ENCODE measurements around the gene LCN12. TPM values are rescaled to one million over a fixed set of nuclear protein-coding genes. Genes with fewer than 3 reads are reported as not detected.

LCN12 gene
- polyA plus RNA-seq, 1 of the 3 experiments (the other 2 are of a cell fraction), result 0.87 TPM

DNA sequence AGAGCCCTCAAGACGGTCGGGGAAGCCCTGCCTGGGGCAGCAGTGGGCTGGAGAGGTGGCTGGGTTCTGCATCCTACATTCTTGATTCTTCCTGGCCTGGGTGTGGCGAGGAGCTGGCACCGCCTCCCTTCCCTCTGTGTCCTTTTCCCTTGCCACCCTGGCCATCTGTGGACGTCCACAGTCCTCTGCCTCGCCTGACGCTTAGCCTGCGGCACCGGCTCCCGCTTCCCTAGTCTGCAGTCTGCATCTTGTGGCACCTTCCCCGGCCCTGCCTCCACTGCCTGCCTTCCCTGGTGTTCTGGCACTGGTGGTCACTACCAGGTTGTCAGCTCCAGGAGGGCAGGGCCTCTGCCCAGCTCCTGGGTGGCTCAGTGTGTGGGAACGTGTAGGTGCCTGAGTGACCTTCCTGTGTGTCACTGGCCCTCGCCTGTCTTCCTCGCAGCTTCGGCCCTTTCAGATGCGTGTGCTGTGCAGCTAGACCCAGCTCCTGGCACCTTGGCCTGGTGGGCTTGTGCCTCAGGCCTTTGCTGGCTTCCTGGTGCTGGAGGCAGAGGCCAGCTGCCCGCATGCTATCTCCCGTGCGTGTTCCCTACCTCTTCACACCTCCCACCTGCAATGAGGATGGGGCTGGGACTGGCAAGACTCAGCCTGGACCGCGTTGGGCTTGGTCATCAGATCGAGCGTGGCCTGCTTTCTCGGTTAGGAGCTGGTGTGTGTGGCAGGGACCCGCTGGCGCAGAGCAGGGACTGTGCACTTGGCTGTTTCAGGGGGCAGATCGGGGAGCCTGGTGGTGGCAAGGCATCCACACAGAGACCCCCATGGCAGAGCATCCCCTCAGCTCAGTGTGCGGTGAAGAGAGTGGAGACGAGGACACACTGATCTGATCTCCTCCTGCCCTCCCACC is 44.8 kb upstream of the LCN12 start:
- Histone ChIP-seq H3K27ac (ENCODE audit: low read depth in 2 of 2, low read length in 1 of 2) (no peak overlapping the region), H3K4me1 (ENCODE audit: control insufficient read depth in 1 of 2, insufficient read depth in 2 of 2, low read depth in 1 of 2, low read length in 1 of 2) (peaks cover under 1 to 5% of the 10 kb centered on the region in 2 experiments; a peak in 3 of 4 replicates), H3K9me3 (no peaks in the 10 kb centered on the region), H3K4me2 (no peak overlapping the region), H3F3A (replicated peaks; ENCODE audit: insufficient read depth) (peaks cover 9% of the 10 kb centered on the region), H3K9ac (no peak overlapping the region), H4K20me1 (ENCODE audit: insufficient read depth) (no peaks in the 10 kb centered on the region), H3K9me2 (no peaks in the 10 kb centered on the region), H3K36me3 (replicated peaks in 1 of 2; ENCODE audit: control insufficient read depth in 1 of 2, insufficient read depth in 2 of 2, low read length in 1 of 2) (peaks cover 7 to 12% of the 10 kb centered on the region in 2 experiments), H2AFZ (ENCODE audit: low read depth) (no peak overlapping the region), H3K27me3 (ENCODE audit: insufficient read depth) (no peaks in the 10 kb centered on the region), H3K4me3 (ENCODE audit: low read depth in 2 of 2, low read length in 1 of 2) (no peak overlapping the region), H3K79me2 (ENCODE audit: insufficient read depth) (peaks cover 3% of the 10 kb centered on the region; the same call in 1 of the 2 replicates)
- 98% methylated on average over 17 of the region's 29 CpGs for WGBS (ENCODE audit: low lambda C conversion rate)
- no peak for DNase-seq
- CTCF ChIA-PET, result interaction anchor here (1.0 to 1.2 kb wide), 4 partner anchors 9 to 306 kb away, joined by 3 to 5 read pairs (median 3); no protein-coding TSS in a partner anchor
- POLR2A ChIA-PET, result no interaction called here
- TF ChIP-seq CHD2 (IDR thresholded peaks at IDR 0.05; ENCODE audit: low read length, partially characterized antibody), result no peak
- TF ChIP-seq, protein P1, sequence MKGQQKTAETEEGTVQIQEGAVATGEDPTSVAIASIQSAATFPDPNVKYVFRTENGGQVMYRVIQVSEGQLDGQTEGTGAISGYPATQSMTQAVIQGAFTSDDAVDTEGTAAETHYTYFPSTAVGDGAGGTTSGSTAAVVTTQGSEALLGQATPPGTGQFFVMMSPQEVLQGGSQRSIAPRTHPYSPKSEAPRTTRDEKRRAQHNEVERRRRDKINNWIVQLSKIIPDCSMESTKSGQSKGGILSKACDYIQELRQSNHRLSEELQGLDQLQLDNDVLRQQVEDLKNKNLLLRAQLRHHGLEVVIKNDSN (IDR thresholded peaks at IDR 0.05; ENCODE audit: borderline replicate concordance, low read depth), result no peak
- TF ChIP-seq TCF12 (IDR thresholded peaks at IDR 0.05), result no peak
- TF ChIP-seq SIN3A (IDR thresholded peaks at IDR 0.05; ENCODE audit: borderline replicate concordance, low read depth, low read length), result no peak
- no peak for TF ChIP-seq MEF2A (IDR thresholded peaks at IDR 0.05; ENCODE audit: borderline replicate concordance, low read depth)
- no peak for TF ChIP-seq EP300 (IDR thresholded peaks at IDR 0.05; ENCODE audit: borderline replicate concordance in 1 of 2, low read depth in 1 of 2, low read length in 1 of 2)
- TF ChIP-seq NRF1 (IDR thresholded peaks at IDR 0.05; ENCODE audit: low read depth, low read length), result no peak
- no peak for TF ChIP-seq YY1 (IDR thresholded peaks at IDR 0.05; ENCODE audit: low read depth)
- no peak for TF ChIP-seq RAD21 (IDR thresholded peaks at IDR 0.05; ENCODE audit: low read length)
- TF ChIP-seq RFX5 (IDR thresholded peaks at IDR 0.05; ENCODE audit: low read length), result no peak
- TF ChIP-seq, protein P2, sequence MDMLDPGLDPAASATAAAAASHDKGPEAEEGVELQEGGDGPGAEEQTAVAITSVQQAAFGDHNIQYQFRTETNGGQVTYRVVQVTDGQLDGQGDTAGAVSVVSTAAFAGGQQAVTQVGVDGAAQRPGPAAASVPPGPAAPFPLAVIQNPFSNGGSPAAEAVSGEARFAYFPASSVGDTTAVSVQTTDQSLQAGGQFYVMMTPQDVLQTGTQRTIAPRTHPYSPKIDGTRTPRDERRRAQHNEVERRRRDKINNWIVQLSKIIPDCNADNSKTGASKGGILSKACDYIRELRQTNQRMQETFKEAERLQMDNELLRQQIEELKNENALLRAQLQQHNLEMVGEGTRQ (IDR thresholded peaks at IDR 0.05; ENCODE audit: borderline replicate concordance, low read depth, low read length), result no peak
- no peak for TF ChIP-seq FOSL2 (IDR thresholded peaks at IDR 0.05; ENCODE audit: borderline replicate concordance, low read depth)
- TF ChIP-seq TEAD4 (IDR thresholded peaks at IDR 0.05; ENCODE audit: borderline replicate concordance, insufficient read depth), result no peak

DNA sequence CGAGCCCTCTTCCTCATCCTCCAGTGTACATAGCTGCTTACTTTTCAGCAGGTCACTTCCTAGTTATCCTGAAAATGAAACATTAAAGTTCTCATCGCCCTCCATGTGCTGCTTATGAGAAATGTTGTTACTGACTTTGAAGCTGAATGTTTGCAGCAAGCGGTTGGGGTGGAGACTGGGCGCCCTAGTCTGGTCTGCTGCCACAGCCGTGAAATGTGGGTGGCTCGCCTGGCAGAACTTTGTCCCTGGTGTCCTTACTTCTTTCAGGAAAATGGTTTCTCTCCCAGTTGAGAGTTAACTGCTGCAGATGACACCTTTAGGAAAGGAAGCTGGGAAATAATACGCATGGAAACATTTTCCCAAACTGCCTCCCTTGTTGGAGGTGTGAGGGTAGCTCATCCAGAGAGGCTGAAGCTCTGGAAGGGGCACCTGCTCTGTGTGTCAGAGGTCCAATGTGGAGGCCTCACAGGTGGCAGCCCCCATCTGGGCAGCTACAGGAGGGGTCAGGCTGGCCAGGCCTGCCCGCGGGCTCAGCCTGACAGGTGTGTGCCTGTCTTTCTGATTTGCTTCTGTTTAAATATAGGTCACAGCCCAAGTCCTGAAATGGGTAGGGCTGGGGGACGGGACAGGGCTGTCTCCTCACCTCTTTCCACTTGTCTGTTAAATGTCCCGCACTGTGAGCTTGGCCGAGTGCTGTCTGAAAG is 41.7 kb upstream of the LCN12 start:
- Histone ChIP-seq H3K9me3 (no peaks in the 10 kb centered on the region), H3K79me2 (ENCODE audit: insufficient read depth) (no peaks in the 10 kb centered on the region), H3K9ac (no peak overlapping the region), H2AFZ (ENCODE audit: low read depth) (no peak overlapping the region), H3K9me2 (no peaks in the 10 kb centered on the region), H3K4me1 (ENCODE audit: control insufficient read depth in 1 of 2, insufficient read depth in 2 of 2, low read depth in 1 of 2, low read length in 1 of 2) (no peaks in the 10 kb centered on the region), H3K4me3 (ENCODE audit: low read depth in 2 of 2, low read length in 1 of 2) (no peak overlapping the region), H3K27ac (ENCODE audit: low read depth in 2 of 2, low read length in 1 of 2) (no peak overlapping the region), H3K27me3 (ENCODE audit: insufficient read depth) (no peaks in the 10 kb centered on the region), H3K4me2 (no peak overlapping the region), H3K36me3 (replicated peaks in 1 of 2; ENCODE audit: control insufficient read depth in 1 of 2, insufficient read depth in 2 of 2, low read length in 1 of 2) (peaks cover 3 to 17% of the 10 kb centered on the region in 2 experiments), H4K20me1 (ENCODE audit: insufficient read depth) (no peaks in the 10 kb centered on the region), H3F3A (replicated peaks; ENCODE audit: insufficient read depth) (no peaks in the 10 kb centered on the region)
- no peak for DNase-seq
- WGBS (ENCODE audit: low lambda C conversion rate), result 92% methylated on average over 11 of the region's 12 CpGs
- ChIA-PET CTCF (interaction anchor here (1.5 kb wide), 1 partner anchor 38 kb away, joined by 5 read pairs; no protein-coding TSS in a partner anchor), POLR2A (no interaction called here)
- TF ChIP-seq FOSL2 (IDR thresholded peaks at IDR 0.05; ENCODE audit: borderline replicate concordance, low read depth) (no peak), EZH2phosphoT487 (IDR thresholded peaks at IDR 0.05; ENCODE audit: borderline replicate concordance, low read depth) (no peak), GABPA (IDR thresholded peaks at IDR 0.05; ENCODE audit: low read depth) (no peak), TEAD4 (IDR thresholded peaks at IDR 0.05; ENCODE audit: borderline replicate concordance, insufficient read depth) (no peak), RCOR1 (IDR thresholded peaks at IDR 0.05; ENCODE audit: low read length) (no peak), POLR2AphosphoS5 (IDR thresholded peaks at IDR 0.05; ENCODE audit: low read depth, low read length) (no peak)
- TF ChIP-seq, protein P3, sequence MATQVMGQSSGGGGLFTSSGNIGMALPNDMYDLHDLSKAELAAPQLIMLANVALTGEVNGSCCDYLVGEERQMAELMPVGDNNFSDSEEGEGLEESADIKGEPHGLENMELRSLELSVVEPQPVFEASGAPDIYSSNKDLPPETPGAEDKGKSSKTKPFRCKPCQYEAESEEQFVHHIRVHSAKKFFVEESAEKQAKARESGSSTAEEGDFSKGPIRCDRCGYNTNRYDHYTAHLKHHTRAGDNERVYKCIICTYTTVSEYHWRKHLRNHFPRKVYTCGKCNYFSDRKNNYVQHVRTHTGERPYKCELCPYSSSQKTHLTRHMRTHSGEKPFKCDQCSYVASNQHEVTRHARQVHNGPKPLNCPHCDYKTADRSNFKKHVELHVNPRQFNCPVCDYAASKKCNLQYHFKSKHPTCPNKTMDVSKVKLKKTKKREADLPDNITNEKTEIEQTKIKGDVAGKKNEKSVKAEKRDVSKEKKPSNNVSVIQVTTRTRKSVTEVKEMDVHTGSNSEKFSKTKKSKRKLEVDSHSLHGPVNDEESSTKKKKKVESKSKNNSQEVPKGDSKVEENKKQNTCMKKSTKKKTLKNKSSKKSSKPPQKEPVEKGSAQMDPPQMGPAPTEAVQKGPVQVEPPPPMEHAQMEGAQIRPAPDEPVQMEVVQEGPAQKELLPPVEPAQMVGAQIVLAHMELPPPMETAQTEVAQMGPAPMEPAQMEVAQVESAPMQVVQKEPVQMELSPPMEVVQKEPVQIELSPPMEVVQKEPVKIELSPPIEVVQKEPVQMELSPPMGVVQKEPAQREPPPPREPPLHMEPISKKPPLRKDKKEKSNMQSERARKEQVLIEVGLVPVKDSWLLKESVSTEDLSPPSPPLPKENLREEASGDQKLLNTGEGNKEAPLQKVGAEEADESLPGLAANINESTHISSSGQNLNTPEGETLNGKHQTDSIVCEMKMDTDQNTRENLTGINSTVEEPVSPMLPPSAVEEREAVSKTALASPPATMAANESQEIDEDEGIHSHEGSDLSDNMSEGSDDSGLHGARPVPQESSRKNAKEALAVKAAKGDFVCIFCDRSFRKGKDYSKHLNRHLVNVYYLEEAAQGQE (IDR thresholded peaks at IDR 0.05; ENCODE audit: low read depth, low read length), result no peak

All from SK-N-SH (cell line).